ENCODE results near the gene SAMD13. TPM values are rescaled to one million over a fixed set of nuclear protein-coding genes. Genes with fewer than 3 reads are reported as not detected.
A peak's percentile ranks its signal among the peaks of the same experiment; 100 is the strongest.

The SAMD13 gene
- total RNA-seq, 1 donor from 2014 or later, result 0.63 TPM

- no peak for DNase-seq (ENCODE audit: low read depth)
- no peak for TF ChIP-seq CTCF (conservative IDR thresholded peaks at IDR 0.05; ENCODE audit: low read depth, low read length)
- H3K4me3 ChIP-seq (ENCODE audit: low read depth, low read length), result no peak overlapping the region
Measured at GRCh38 chr1:84358695-84359094, 57.2 kb downstream of the SAMD13 start.

GRCh38 chr1:84360316-84360715 is 58.8 kb downstream of the SAMD13 start:
- no peak for DNase-seq (ENCODE audit: low read depth)
- no peak for TF ChIP-seq CTCF (conservative IDR thresholded peaks at IDR 0.05; ENCODE audit: low read depth, low read length)
- H3K4me3 ChIP-seq (ENCODE audit: low read depth, low read length), result no peak overlapping the region

GRCh38 chr1:84361796-84362195 is 60.3 kb downstream of the SAMD13 start:
- DNase-seq (ENCODE audit: low read depth), result no peak

GRCh38 chr1:84363019-84363418 is 61.5 kb downstream of the SAMD13 start:
- H3K4me3 ChIP-seq (ENCODE audit: low read depth, low read length), result no peak overlapping the region
- no peak for TF ChIP-seq CTCF (conservative IDR thresholded peaks at IDR 0.05; ENCODE audit: low read depth, low read length)
- DNase-seq (ENCODE audit: low read depth), result no peak

More at GRCh38 chr1:84361796-84362195, 60.3 kb downstream of the SAMD13 start:
- H3K4me3 ChIP-seq (ENCODE audit: low read depth, low read length), result no peak overlapping the region
- TF ChIP-seq CTCF (conservative IDR thresholded peaks at IDR 0.05; ENCODE audit: low read depth, low read length), result no peak

GRCh38 chr1:84363622-84364021 is 62.1 kb downstream of the SAMD13 start:
- DNase-seq (ENCODE audit: low read depth), result no peak
- TF ChIP-seq CTCF (conservative IDR thresholded peaks at IDR 0.05; ENCODE audit: low read depth, low read length), result no peak
- no peak overlapping the region for H3K4me3 ChIP-seq (ENCODE audit: low read depth, low read length)

- no peak overlapping the region for H3K4me3 ChIP-seq (ENCODE audit: low read depth, low read length)
- no peak for TF ChIP-seq CTCF (conservative IDR thresholded peaks at IDR 0.05; ENCODE audit: low read depth, low read length)
- peak; percentile 89 for DNase-seq (ENCODE audit: low read depth)
Measured at GRCh38 chr1:84365225-84366221, 64.0 kb downstream of the SAMD13 start.

Data from epithelial cell of proximal tubule (primary cell).